Astrocyte (in vitro differentiated cells and primary cell): ENCODE data around the gene HTRA1.

Source experiments
- EZH2 ChIP-seq: IDR thresholded peaks from 2 replicates; pipeline ENCODE4 v1.6.1; 2012; ENCODE audit warnings: mild to moderate bottlenecking, low read length, inconsistent platforms; ENCODE audit not compliant: insufficient read depth
- TF ChIP-seq, protein P1 (sequence below): IDR thresholded peaks from 2 replicates; pipeline ENCODE4 v1.5.1; 2011; ENCODE audit warnings: low read depth, mild to moderate bottlenecking, inconsistent platforms, low read length, moderate library complexity; ENCODE audit not compliant: insufficient read depth

DNA sequence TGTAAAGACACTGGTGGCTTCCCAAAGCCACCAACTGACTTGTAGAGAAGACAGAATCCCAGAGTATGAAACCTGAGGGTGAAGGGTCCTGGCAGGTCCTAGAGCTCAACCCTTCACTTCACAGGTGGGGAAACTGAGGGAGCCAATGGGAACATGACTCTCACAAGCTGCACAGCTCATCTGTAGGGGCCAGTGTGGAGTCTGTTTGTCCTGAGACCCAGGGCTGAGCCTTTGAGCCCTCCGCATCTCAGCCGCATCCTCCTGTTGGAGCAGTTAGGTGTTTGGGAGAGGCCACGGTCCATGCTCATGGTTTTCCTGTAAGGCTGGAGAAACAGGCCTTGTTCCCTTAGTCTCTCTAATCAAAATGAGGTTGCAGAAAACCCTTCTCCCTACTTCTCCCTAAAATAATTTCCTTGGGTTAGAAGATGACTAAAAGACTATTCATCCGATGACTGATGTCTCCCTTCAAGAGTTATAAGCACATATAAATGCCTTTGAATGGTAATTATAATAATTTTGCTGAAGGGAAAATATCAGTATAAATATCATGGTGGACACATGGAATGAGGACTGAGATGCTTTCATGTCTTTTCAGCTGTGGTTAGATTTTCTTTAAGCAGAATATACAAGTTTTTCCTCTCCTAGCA lies 10.3 kb downstream of the HTRA1 start:
- TF ChIP-seq, protein P1, sequence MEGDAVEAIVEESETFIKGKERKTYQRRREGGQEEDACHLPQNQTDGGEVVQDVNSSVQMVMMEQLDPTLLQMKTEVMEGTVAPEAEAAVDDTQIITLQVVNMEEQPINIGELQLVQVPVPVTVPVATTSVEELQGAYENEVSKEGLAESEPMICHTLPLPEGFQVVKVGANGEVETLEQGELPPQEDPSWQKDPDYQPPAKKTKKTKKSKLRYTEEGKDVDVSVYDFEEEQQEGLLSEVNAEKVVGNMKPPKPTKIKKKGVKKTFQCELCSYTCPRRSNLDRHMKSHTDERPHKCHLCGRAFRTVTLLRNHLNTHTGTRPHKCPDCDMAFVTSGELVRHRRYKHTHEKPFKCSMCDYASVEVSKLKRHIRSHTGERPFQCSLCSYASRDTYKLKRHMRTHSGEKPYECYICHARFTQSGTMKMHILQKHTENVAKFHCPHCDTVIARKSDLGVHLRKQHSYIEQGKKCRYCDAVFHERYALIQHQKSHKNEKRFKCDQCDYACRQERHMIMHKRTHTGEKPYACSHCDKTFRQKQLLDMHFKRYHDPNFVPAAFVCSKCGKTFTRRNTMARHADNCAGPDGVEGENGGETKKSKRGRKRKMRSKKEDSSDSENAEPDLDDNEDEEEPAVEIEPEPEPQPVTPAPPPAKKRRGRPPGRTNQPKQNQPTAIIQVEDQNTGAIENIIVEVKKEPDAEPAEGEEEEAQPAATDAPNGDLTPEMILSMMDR = no peak
- no peak for TF ChIP-seq EZH2
